GM12878 (cell line): ENCODE results near the gene ZDHHC11B. TPM values are rescaled to one million over a fixed set of nuclear protein-coding genes. Genes with fewer than 3 reads are reported as not detected.

Experiments
- ATAC-seq: fragments of 200-7000 bp; cut with Tn5 transposase; 3 replicates; pipeline ENCODE4 v1.9.1; 2020; ENCODE audit warnings: mild to moderate bottlenecking, moderate library complexity
- BruUV-seq: library from RNA; stranded (reverse); fragments of 400-500 nt; replicated peaks from 2 replicates; lab custom pipeline; 2021; lab: Mats Ljungman, UMichigan
- CTCF ChIA-PET: fragments of 300-600 bp; sonication (Branson Sonifier 250); formaldehyde crosslinking; extraction: SDS; loops from one replicate; lab custom pipeline; 2021; ENCODE audit warnings: inconsistent platforms; lab: Yijun Ruan, JAX
- POLR2A ChIA-PET: fragments of 350-600 bp; formaldehyde crosslinking; extraction: SDS; loops from one replicate; lab custom pipeline; 2021; ENCODE audit warnings: inconsistent platforms; lab: Charles Lee
- RAD21 ChIA-PET: fragments of 300-600 bp; sonication (Branson Sonifier 250); formaldehyde crosslinking; loops from one replicate; lab custom pipeline; 2023; ENCODE audit warnings: antibody characterized with exemption; ENCODE audit not compliant: unreplicated experiment; lab: Charles Lee
- SMC1A ChIA-PET: fragments of 300-600 bp; sonication (Branson Sonifier 250); formaldehyde crosslinking; loops from one replicate; lab custom pipeline; 2023; ENCODE audit not compliant: unreplicated experiment, uncharacterized antibody; lab: Charles Lee
- DNase-seq: peaks from one replicate; pipeline ENCODE4 v3.0.0-alpha.2; 2011; ENCODE audit warnings: low read depth, low spot score
- FAIRE-seq: peaks from 3 replicates; lab custom pipeline; 2011; peaks lifted over from hg19 to GRCh38; lab: Jason Lieb, UNC
- H2AFZ ChIP-seq: 2 replicates; pipeline ENCODE4 v1.6.0; 2011; ENCODE audit warnings: low read depth, low read length, control low read depth; ENCODE audit not compliant: control insufficient read depth
- H3K27ac ChIP-seq: 2 replicates; pipeline ENCODE4 v1.5.1; 2011; ENCODE audit warnings: control low read depth; ENCODE audit not compliant: control insufficient read depth, insufficient read depth
- H3K27me3 ChIP-seq, 2 experiments: replicated peaks in 1 of 2; 2 replicates each; pipeline versions ENCODE4 v1.6.0 to v1.6.1; 2011; ENCODE audit warnings: low read length in 1 of 2; ENCODE audit not compliant: control insufficient read depth in 2 of 2, insufficient read depth in 2 of 2
- H3K36me3 ChIP-seq, 2 experiments: 2 replicates each; pipeline ENCODE4 v1.5.1; 2011; ENCODE audit warnings: low read length in 1 of 2; ENCODE audit not compliant: control insufficient read depth in 2 of 2, insufficient read depth in 2 of 2
- H3K4me1 ChIP-seq: 2 replicates; pipeline ENCODE4 v1.6.1; 2011; ENCODE audit warnings: mild to moderate bottlenecking, low read length, moderate library complexity, mixed read lengths; ENCODE audit not compliant: control insufficient read depth, insufficient read depth
- H3K4me2 ChIP-seq: 2 replicates; pipeline ENCODE4 v1.6.0; 2011; ENCODE audit warnings: control low read depth; ENCODE audit not compliant: control insufficient read depth, insufficient read depth
- H3K4me3 ChIP-seq: fragments of 200-600 bp; sonication (generic); 2 replicates; pipeline ENCODE4 v1.5.1; 2016
- H3K79me2 ChIP-seq: 2 replicates; pipeline ENCODE4 v1.6.0; 2011; ENCODE audit warnings: low read length; ENCODE audit not compliant: control insufficient read depth, insufficient read depth
- H3K9ac ChIP-seq: 2 replicates; pipeline ENCODE4 v1.8.0; 2011; ENCODE audit warnings: low read length, control low read depth, mixed read lengths; ENCODE audit not compliant: control insufficient read depth, insufficient read depth
- H3K9me3 ChIP-seq: replicated peaks from 3 replicates; pipeline ENCODE4 v1.5.1; 2011; ENCODE audit warnings: mild to moderate bottlenecking, low read length; ENCODE audit not compliant: control insufficient read depth, insufficient read depth
- H4K20me1 ChIP-seq: 2 replicates; pipeline ENCODE4 v1.6.0; 2011; ENCODE audit not compliant: control insufficient read depth, insufficient read depth
- CTCF ChIP-seq, 3 experiments: IDR thresholded peaks in 2 of 3; conservative IDR thresholded peaks in 1 of 3; 2 replicates each; pipeline ENCODE4 v1.5.1; 2011; ENCODE audit warnings: low read depth in 3 of 3, low read length in 3 of 3, mild to moderate bottlenecking in 3 of 3, control low read depth in 2 of 3, moderate library complexity in 2 of 3, inconsistent platforms in 1 of 3, mixed read lengths in 1 of 3; ENCODE audit not compliant: control insufficient read depth in 2 of 3, insufficient read depth in 1 of 3; ENCODE audit errors: extremely low read depth in 1 of 3
- E2F4 ChIP-seq: IDR thresholded peaks from 2 replicates; pipeline ENCODE4 v1.6.1; 2012; ENCODE audit warnings: low read depth, low read length, improper control_type of control experiment
- MTA3 ChIP-seq: IDR thresholded peaks from 2 replicates; pipeline ENCODE4 v1.6.1; 2012; ENCODE audit warnings: low read length, inconsistent platforms, borderline replicate concordance
- RAD51 ChIP-seq: fragments of 450-650 bp; IDR thresholded peaks from 2 replicates; pipeline ENCODE4 v1.6.1; 2016; ENCODE audit warnings: moderate library complexity, mild to moderate bottlenecking, inconsistent platforms
- RELB ChIP-seq: fragments of 450-650 bp; IDR thresholded peaks from 2 replicates; pipeline ENCODE4 v1.6.1; 2017; ENCODE audit warnings: low read depth, mild to moderate bottlenecking, moderate library complexity
- SKIL ChIP-seq: fragments of 450-650 bp; IDR thresholded peaks from 2 replicates; pipeline ENCODE4 v1.6.1; 2017; ENCODE audit warnings: mild to moderate bottlenecking, low read depth, inconsistent platforms; ENCODE audit not compliant: poor library complexity, severe bottlenecking
- STAT3 ChIP-seq: IDR thresholded peaks from 2 replicates; pipeline ENCODE4 v1.6.1; 2011; ENCODE audit warnings: low read depth, low read length, improper control_type of control experiment
- WRNIP1 ChIP-seq: IDR thresholded peaks from 2 replicates; pipeline ENCODE4 v1.6.1; 2011; ENCODE audit warnings: low read depth, low read length, improper control_type of control experiment, borderline replicate concordance
- YY1 ChIP-seq: IDR thresholded peaks from 2 replicates; pipeline ENCODE4 v1.6.1; 2011; ENCODE audit warnings: low read depth, mild to moderate bottlenecking, low read length
- ZNF384 ChIP-seq: IDR thresholded peaks from 2 replicates; pipeline ENCODE4 v1.6.1; 2012; ENCODE audit warnings: low read depth, mild to moderate bottlenecking, low read length, improper control_type of control experiment, borderline replicate concordance
- ZNF687 ChIP-seq: fragments of 450-650 bp; IDR thresholded peaks from 2 replicates; pipeline ENCODE4 v1.6.1; 2017; ENCODE audit warnings: mild to moderate bottlenecking, moderate library complexity
- WGBS: methylation state at CpG from one replicate; pipeline ENCODE4 v1.1.6; 2016; ENCODE audit warnings: low lambda C conversion rate; ENCODE audit not compliant: insufficient replicate concordance, insufficient coverage; ENCODE audit errors: missing lambda C conversion rate; 5-methylcytosine and 5-hydroxymethylcytosine counted together
- in situ Hi-C: fragments of 300-500 bp; cut with MboI; formaldehyde crosslinking; loops from 9 replicates; pipeline ENCODE4 v1.14.3; 2018; ENCODE audit warnings: mixed read lengths
- intact Hi-C: fragments of 100-400 bp; cut with micrococcal nuclease; formaldehyde crosslinking; loops from one replicate; pipeline ENCODE4 v1.14.2; 2022; ENCODE audit not compliant: unreplicated experiment
- polyA plus RNA-seq, 11 experiments: library from polyadenylated mRNA; depleted of rRNA in 4 of 11; unstranded in 6 of 11; stranded (reverse) in 5 of 11; fragments of >200 nt; fragmentation: Nextera tagmentation in 4 of 11; fragmentation: Illumina TruSeq in 1 of 11; extraction: Ambion mirVana in 4 of 11; extraction: Trizol in 1 of 11; gene quantifications; 1 replicate in 1 of 11; 2 replicates in 10 of 11; pipeline versions ENCODE4 v1.2.1 to v1.2.3, GENCODE V29; 2011 to 2016; ENCODE audit warnings: inconsistent platforms in 2 of 11, missing spikeins in 2 of 11, low read depth in 1 of 11
- total RNA-seq, 4 experiments: library from RNA; depleted of rRNA in 3 of 4; stranded (reverse); fragments of >200 nt in 3 of 4; fragmentation: Illumina TruSeq in 1 of 4; extraction: Trizol in 1 of 4; gene quantifications; 2 replicates each; pipeline versions ENCODE4 v1.2.1 to v1.2.3, GENCODE V29; 2013 to 2021

ZDHHC11B gene
- total and polyA plus RNA-seq, 10 of the 15 experiments (the other 5 are each of a cell fraction or from before 2014, with no cell fraction given): 0.01 to 0.10 (median 0.09) TPM; not detected in 7

- ATAC-seq (no peak), FAIRE-seq (no peak), DNase-seq (no peak)
- SMC1A ChIA-PET: no interaction called here
- no peak overlapping the region for H3K4me3 ChIP-seq
- H3K27ac ChIP-seq: no peak overlapping the region
- H3K79me2 ChIP-seq: no peaks in the 10 kb centered on the region
- WGBS: 96% methylated on average over 24 of the region's 24 CpGs
- no peak overlapping the region for H3K9ac ChIP-seq
- peaks cover 10 to 18% of the 10 kb centered on the region in 2 experiments; a peak in 3 of 4 replicates for H3K36me3 ChIP-seq
- H3K9me3 ChIP-seq: no peaks in the 10 kb centered on the region; the same call in 2 of the 3 replicates
- H3K27me3 ChIP-seq: no peaks in the 10 kb centered on the region
- CTCF ChIA-PET: no interaction called here
- intact Hi-C loops: no loop called here
- RAD21 ChIA-PET: no interaction called here
- POLR2A ChIA-PET: no interaction called here
- no peaks in the 10 kb centered on the region for H3K4me1 ChIP-seq
- no peak overlapping the region for H3K4me2 ChIP-seq
- no TSS peak for BruUV-seq
- no peaks in the 10 kb centered on the region for H4K20me1 ChIP-seq
- H2AFZ ChIP-seq: no peak overlapping the region
- in situ Hi-C loops: no loop called here
- TF ChIP-seq RAD51: no peak
- no peak for TF ChIP-seq STAT3
- TF ChIP-seq CTCF (IDR thresholded peaks at IDR 0.05 in 2 of 3, conservative IDR thresholded peaks at IDR 0.05 in 1 of 3; ENCODE audit: control insufficient read depth in 2 of 3, extremely low read depth in 1 of 3, insufficient read depth in 1 of 3, low read depth in 3 of 3, low read length in 3 of 3): no peak
- no peak for TF ChIP-seq ZNF687
- no peak for TF ChIP-seq SKIL
- TF ChIP-seq YY1: no peak
- no peak for TF ChIP-seq MTA3
- no peak for TF ChIP-seq ZNF384
- no peak for TF ChIP-seq WRNIP1
- TF ChIP-seq E2F4: no peak
- TF ChIP-seq RELB: no peak
These were observed 120.1 kb downstream of the ZDHHC11B start for GRCh38 chr5:664343-664993.
